Measurements from ENCODE around the gene UBP1.
"Not testable (repeated sequence)": the region's sequence is repeated elsewhere in the genome, so short reads cannot be mapped to it uniquely, and the experiment has no call there.

UBP1 gene

GRCh38 chr3:33430571-33430970 lies 9.6 kb downstream of the UBP1 start:
- no peak for DNase-seq (ENCODE audit: low read depth)
- no peak for TF ChIP-seq CTCF (IDR thresholded peaks at IDR 0.05; ENCODE audit: low read length, missing control alignments)
- H3K4me3 ChIP-seq (replicated peaks; ENCODE audit: low read depth, low read length): no peak overlapping the region

GRCh38 chr3:33430061-33430460 lies 10.1 kb downstream of the UBP1 start:
- no peak for DNase-seq (ENCODE audit: low read depth)
- TF ChIP-seq CTCF (IDR thresholded peaks at IDR 0.05; ENCODE audit: low read length, missing control alignments): no peak
- H3K4me3 ChIP-seq (replicated peaks; ENCODE audit: low read depth, low read length): no peak overlapping the region

GRCh38 chr3:33429306-33429705 lies 10.9 kb downstream of the UBP1 start:
- not testable (repeated sequence) for H3K4me3 ChIP-seq (replicated peaks; ENCODE audit: low read depth, low read length); DNase-seq (ENCODE audit: low read depth)

- DNase-seq (ENCODE audit: low read depth): no peak
- H3K4me3 ChIP-seq (replicated peaks; ENCODE audit: low read depth, low read length): no peak overlapping the region
- TF ChIP-seq CTCF (IDR thresholded peaks at IDR 0.05; ENCODE audit: low read length, missing control alignments): no peak
These were observed 11.5 kb downstream of the UBP1 start for GRCh38 chr3:33428734-33429133.

- H3K4me3 ChIP-seq (replicated peaks; ENCODE audit: low read depth, low read length): no peak overlapping the region
- DNase-seq (ENCODE audit: low read depth): no peak
- no peak for TF ChIP-seq CTCF (IDR thresholded peaks at IDR 0.05; ENCODE audit: low read length, missing control alignments)
These were observed 13.4 kb downstream of the UBP1 start for GRCh38 chr3:33426630-33427317.

GRCh38 chr3:33426068-33426467 lies 14.1 kb downstream of the UBP1 start:
- TF ChIP-seq CTCF (IDR thresholded peaks at IDR 0.05; ENCODE audit: low read length, missing control alignments): no peak
- H3K4me3 ChIP-seq (replicated peaks; ENCODE audit: low read depth, low read length): no peak overlapping the region
- DNase-seq (ENCODE audit: low read depth): no peak

- no peak for DNase-seq (ENCODE audit: low read depth)
- H3K4me3 ChIP-seq (replicated peaks; ENCODE audit: low read depth, low read length): no peak overlapping the region
- no peak for TF ChIP-seq CTCF (IDR thresholded peaks at IDR 0.05; ENCODE audit: low read length, missing control alignments)
These were observed 14.8 kb downstream of the UBP1 start for GRCh38 chr3:33425453-33425852.

Measured in fibroblast of pulmonary artery (primary cell).